Brain microvascular endothelial cell (primary cell): ENCODE results near the gene RAB3B.

Experiments
- DNase-seq: peaks from one replicate; pipeline ENCODE4 v3.0.0-alpha.2; 2020
- H3K27ac ChIP-seq: fragments of 250-450 bp; sonication (Bioruptor Pico); 2 replicates; pipeline ENCODE4 v1.5.1; 2020; ENCODE audit warnings: mild to moderate bottlenecking, moderate library complexity
- H3K27me3 ChIP-seq: fragments of 250-450 bp; sonication (Bioruptor Pico); replicated peaks from 2 replicates; pipeline ENCODE4 v1.5.1; 2020; ENCODE audit warnings: mild to moderate bottlenecking
- H3K36me3 ChIP-seq: fragments of 250-450 bp; sonication (Bioruptor Pico); replicated peaks from 2 replicates; pipeline ENCODE4 v1.5.1; 2020; ENCODE audit warnings: mild to moderate bottlenecking
- H3K4me3 ChIP-seq: 2 replicates; pipeline ENCODE4 v1.5.1; 2011; ENCODE audit warnings: low read depth, mild to moderate bottlenecking, control low read depth, low read length, moderate library complexity
- CTCF ChIP-seq: IDR thresholded peaks from 2 replicates; pipeline ENCODE4 v1.5.1; 2011; ENCODE audit warnings: low read depth, mild to moderate bottlenecking, moderate library complexity, low read length, control low read depth, inconsistent platforms; ENCODE audit errors: missing control alignments
- in situ Hi-C: cut with HindIII; loops from 2 replicates; pipeline ENCODE4 v1.10.0; 2017; ENCODE audit warnings: low sequenced_read_pairs, low pct_ligation_motif_present

Gene RAB3B

DNA sequence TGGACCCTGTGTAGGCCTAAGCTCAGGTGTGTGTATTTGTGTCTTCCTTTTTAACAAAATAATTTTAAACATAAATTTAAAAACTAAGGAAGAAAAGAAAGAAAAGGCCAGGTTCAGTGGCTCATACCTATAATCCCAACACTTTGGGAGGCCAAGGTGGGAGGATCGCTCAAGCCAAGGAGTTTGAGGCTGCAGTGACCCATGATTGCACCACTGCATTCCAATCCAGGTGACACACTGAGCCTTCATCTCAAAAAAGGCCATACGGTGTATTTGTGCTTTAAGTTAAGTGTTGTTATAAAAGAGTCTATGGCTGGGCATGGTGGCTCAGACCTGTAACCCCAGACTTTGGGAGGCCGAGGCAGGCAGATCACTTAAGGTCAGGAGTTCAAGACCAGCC is 8.3 kb downstream of the RAB3B start:
- H3K4me3 ChIP-seq, result no peak overlapping the region
- DNase-seq, result no peak

DNA sequence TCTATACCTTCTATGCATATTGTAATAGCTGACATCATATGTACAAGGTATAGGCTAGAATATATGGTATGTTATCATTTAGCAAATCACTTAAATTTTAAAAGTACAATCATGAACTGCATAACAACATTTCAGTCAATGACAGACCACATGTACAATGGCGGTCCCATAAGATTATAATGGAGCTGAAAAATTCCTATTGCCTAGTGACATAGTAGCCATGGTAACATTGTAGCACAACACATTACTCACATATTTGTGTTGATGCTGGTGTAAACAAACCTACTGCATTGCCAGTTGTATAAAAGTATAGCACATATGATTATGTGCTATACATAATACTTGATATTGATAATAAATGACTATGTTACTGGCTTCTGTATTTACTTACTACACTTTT is 8.9 kb downstream of the RAB3B start:
- no peak overlapping the region for H3K27ac ChIP-seq
- DNase-seq, result no peak
- in situ Hi-C loops, result no loop called here
- H3K36me3 ChIP-seq, result no peaks in the 10 kb centered on the region
- no peaks in the 10 kb centered on the region for H3K27me3 ChIP-seq
- no peak for TF ChIP-seq CTCF
- H3K4me3 ChIP-seq, result no peak overlapping the region

More for the DNA sequence above, 8.3 kb downstream of the RAB3B start:
- Histone ChIP-seq H3K36me3 (no peaks in the 10 kb centered on the region), H3K27ac (no peak overlapping the region), H3K27me3 (no peaks in the 10 kb centered on the region)
- no peak for TF ChIP-seq CTCF
- in situ Hi-C loops, result no loop called here

- Histone ChIP-seq H3K27me3 (no peaks in the 10 kb centered on the region), H3K4me3 (no peak overlapping the region), H3K27ac (no peak overlapping the region), H3K36me3 (no peaks in the 10 kb centered on the region)
- in situ Hi-C loops, result no loop called here
- TF ChIP-seq CTCF, result no peak
- DNase-seq, result no peak
Observed at GRCh38 chr1:51978099-51978498, 12.4 kb downstream of the RAB3B start.

DNA sequence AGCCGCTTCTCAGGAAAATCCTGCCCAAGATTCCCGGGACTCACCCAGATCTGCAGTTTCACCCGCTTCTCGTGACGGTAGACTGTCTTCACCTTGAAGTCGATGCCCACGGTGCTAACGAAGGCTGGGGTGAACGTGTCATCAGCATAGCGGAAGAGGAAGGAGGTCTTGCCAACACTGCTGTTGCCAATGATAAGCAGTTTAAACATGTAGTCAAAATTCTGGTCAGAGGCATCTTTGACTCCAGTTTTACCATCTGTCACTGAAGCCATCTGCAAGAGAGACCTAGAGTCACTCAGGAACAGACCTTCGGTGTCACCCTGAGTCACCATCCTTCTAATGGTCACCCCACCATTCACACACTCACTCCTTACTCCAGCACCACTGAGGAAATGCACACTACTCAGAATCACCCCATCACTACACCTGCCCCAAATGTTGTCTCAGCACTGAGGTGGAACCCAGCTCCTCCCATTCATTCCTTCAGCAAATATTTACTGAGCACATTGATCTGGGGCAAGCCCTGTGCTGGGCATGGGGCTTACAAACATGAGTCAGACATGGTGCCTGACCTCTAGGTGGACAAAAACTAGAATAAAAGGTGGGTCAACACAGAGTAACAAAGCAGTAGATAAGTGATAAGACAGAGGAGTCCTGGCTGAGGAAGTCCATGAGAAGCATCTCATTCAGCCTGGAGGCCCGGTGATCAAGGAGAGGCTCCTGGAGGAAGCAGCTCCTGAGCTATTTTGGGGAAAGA is 13.5 kb downstream of the RAB3B start:
- no peak for DNase-seq
- Histone ChIP-seq H3K36me3 (no peaks in the 10 kb centered on the region), H3K4me3 (no peak overlapping the region), H3K27me3 (no peaks in the 10 kb centered on the region), H3K27ac (no peak overlapping the region)
- in situ Hi-C loops, result no loop called here
- no peak for TF ChIP-seq CTCF

- in situ Hi-C loops, result no loop called here
Observed at GRCh38 chr1:51973587-51974474, 16.7 kb downstream of the RAB3B start.

More at GRCh38 chr1:51973587-51974474, 16.7 kb downstream of the RAB3B start:
- no peak overlapping the region for H3K27ac ChIP-seq
- H3K4me3 ChIP-seq, result no peak overlapping the region
- no peak for TF ChIP-seq CTCF
- H3K27me3 ChIP-seq, result no peaks in the 10 kb centered on the region
- DNase-seq, result no peak
- no peaks in the 10 kb centered on the region for H3K36me3 ChIP-seq
